Keratinocyte (primary cell): ENCODE measurements around the gene BASP1.

Experiments used
- CTCF ChIP-seq, 3 experiments: IDR thresholded peaks in 1 of 3; conservative IDR thresholded peaks in 1 of 3; optimal IDR thresholded peaks in 1 of 3; 2 replicates in 2 of 3; 3 replicates in 1 of 3; pipeline versions ENCODE3 to v1.5.1; 2011; ENCODE audit warnings: low read length in 3 of 3, mild to moderate bottlenecking in 3 of 3, moderate library complexity in 2 of 3, control low read depth in 1 of 3, inconsistent platforms in 1 of 3; ENCODE audit not compliant: insufficient read depth in 2 of 3; ENCODE audit errors: extremely low read depth in 1 of 3
- EZH2 ChIP-seq: IDR thresholded peaks from one replicate; pipeline ENCODE4 v1.6.1; 2012; ENCODE audit warnings: inconsistent platforms, mild to moderate bottlenecking, low read length, moderate library complexity

DNA sequence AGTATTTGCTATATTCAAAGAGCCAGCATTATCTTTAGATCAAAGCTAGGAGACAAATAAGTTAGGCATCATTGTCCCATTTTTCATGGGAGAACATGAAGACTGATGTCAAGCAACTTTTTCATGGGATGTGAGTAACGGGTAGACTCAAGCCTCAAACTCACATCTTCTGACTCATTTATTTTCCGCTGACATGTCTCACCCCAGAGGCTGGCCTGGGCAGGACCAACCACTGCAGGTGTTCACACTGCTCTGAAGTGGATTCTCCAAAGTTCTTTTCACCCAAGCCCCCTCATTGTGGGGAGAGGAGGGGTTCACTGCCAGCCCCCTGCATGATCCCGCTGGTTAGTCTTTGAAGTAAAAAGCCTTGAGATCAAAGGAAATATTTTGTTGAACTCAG lies 34.9 kb upstream of the BASP1 start:
- TF ChIP-seq CTCF (optimal IDR thresholded peaks at IDR 0.05 in 1 of 3, IDR thresholded peaks at IDR 0.05 in 1 of 3, conservative IDR thresholded peaks at IDR 0.05 in 1 of 3; ENCODE audit: extremely low read depth in 1 of 3, insufficient read depth in 2 of 3, low read length in 3 of 3) (no peak), EZH2 (no peak)
